ENCODE measurements around the gene OCA2.

DNA sequence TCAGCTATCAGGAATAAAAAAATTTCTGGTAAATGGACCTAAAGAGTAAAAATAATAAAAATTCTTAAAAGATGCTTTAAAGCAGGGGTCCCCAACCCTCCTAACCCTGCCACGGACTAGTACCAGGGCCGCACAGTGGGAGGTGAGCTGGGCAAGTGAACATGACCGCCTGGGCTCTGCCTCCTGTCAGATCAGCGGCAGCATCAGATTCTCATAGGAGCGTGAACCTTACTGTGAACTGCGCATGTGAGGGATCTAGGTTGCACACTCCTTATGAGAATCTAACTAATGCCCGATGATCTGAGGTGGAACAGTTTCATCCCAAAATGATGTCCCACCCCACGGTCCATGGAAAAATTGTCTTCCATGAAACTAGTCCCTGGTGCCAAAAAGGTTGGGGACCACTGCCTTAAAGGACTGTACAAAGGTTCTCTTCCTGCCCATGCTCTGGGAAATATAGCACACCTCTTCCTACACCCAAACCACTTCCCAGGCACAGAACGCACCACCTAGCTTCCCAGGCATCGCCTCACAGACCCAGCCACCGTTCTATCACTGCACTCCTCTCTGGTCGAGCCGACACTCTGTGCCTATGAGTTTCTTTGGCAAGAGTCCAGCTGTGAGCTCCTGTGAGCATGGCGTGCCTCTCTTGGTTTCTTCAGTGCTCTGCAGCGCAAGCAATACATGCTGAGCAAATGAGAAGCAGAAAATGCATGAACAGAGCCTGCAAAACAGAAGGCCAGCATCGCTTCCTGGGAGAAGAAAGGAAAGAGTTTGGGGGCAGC is 104.9 kb downstream of the OCA2 start:
- TF ChIP-seq, protein P1, sequence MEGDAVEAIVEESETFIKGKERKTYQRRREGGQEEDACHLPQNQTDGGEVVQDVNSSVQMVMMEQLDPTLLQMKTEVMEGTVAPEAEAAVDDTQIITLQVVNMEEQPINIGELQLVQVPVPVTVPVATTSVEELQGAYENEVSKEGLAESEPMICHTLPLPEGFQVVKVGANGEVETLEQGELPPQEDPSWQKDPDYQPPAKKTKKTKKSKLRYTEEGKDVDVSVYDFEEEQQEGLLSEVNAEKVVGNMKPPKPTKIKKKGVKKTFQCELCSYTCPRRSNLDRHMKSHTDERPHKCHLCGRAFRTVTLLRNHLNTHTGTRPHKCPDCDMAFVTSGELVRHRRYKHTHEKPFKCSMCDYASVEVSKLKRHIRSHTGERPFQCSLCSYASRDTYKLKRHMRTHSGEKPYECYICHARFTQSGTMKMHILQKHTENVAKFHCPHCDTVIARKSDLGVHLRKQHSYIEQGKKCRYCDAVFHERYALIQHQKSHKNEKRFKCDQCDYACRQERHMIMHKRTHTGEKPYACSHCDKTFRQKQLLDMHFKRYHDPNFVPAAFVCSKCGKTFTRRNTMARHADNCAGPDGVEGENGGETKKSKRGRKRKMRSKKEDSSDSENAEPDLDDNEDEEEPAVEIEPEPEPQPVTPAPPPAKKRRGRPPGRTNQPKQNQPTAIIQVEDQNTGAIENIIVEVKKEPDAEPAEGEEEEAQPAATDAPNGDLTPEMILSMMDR (IDR thresholded peaks at IDR 0.05; ENCODE audit: low read length), result no peak
- no peak for TF ChIP-seq EZH2 (optimal IDR thresholded peaks at IDR 0.05; ENCODE audit: low read depth, low read length)
